Muscle layer of colon (tissue), 2 donors: ENCODE data around the gene ST6GAL1.

Experiments used
- H3K27ac ChIP-seq: one replicate; pipeline ENCODE4 v1.7.0; 2013; ENCODE audit warnings: low read depth, mild to moderate bottlenecking, low read length, moderate library complexity
- H3K27me3 ChIP-seq, 2 donors: one replicate each; pipeline ENCODE4 v1.7.0; 2013; ENCODE audit warnings: low read length in 2 of 2, mild to moderate bottlenecking in 2 of 2; ENCODE audit not compliant: insufficient read depth in 2 of 2, control insufficient read depth in 1 of 2
- H3K36me3 ChIP-seq: one replicate; pipeline ENCODE4 v1.7.0; 2013; ENCODE audit warnings: mild to moderate bottlenecking, low read length; ENCODE audit not compliant: insufficient read depth
- H3K4me1 ChIP-seq: one replicate; pipeline ENCODE4 v1.7.0; 2013; ENCODE audit warnings: mild to moderate bottlenecking, low read length; ENCODE audit not compliant: insufficient read depth
- H3K4me3 ChIP-seq, 2 donors: one replicate each; pipeline ENCODE4 v1.7.0; 2013; ENCODE audit warnings: low read length in 2 of 2, low read depth in 1 of 2, mild to moderate bottlenecking in 1 of 2, moderate library complexity in 1 of 2
- H3K9ac ChIP-seq: one replicate; pipeline ENCODE4 v1.7.0; 2013; ENCODE audit warnings: low read length
- H3K9me3 ChIP-seq: one replicate; pipeline ENCODE4 v1.7.0; 2013; ENCODE audit warnings: mild to moderate bottlenecking, low read length
- donor health status: abdominal sarcoma.
- donor health status: Adenocarcinoma of cecum.

The ST6GAL1 gene

GRCh38 chr3:186920301-186920700 is 10.0 kb upstream of the ST6GAL1 start:
- Histone ChIP-seq H3K27ac (no peak overlapping the region), H3K4me3 (no peak overlapping the region), H3K9ac (no peak overlapping the region), H3K36me3 (no peaks in the 10 kb centered on the region), H3K9me3 (no peaks in the 10 kb centered on the region), H3K4me1 (no peaks in the 10 kb centered on the region), H3K27me3 (no peaks in the 10 kb centered on the region)

GRCh38 chr3:186920796-186921195 is 9.5 kb upstream of the ST6GAL1 start:
- H3K9me3 ChIP-seq: no peaks in the 10 kb centered on the region
- H3K27me3 ChIP-seq: no peaks in the 10 kb centered on the region
- no peak overlapping the region for H3K27ac ChIP-seq
- no peaks in the 10 kb centered on the region for H3K36me3 ChIP-seq
- H3K9ac ChIP-seq: no peak overlapping the region
- no peak overlapping the region for H3K4me3 ChIP-seq
- no peaks in the 10 kb centered on the region for H3K4me1 ChIP-seq

GRCh38 chr3:186921578-186921977 is 8.7 kb upstream of the ST6GAL1 start:
- H3K36me3 ChIP-seq: no peaks in the 10 kb centered on the region
- H3K9ac ChIP-seq: no peak overlapping the region
- no peaks in the 10 kb centered on the region for H3K4me1 ChIP-seq
- no peak overlapping the region for H3K4me3 ChIP-seq
- H3K27me3 ChIP-seq: no peaks in the 10 kb centered on the region
- no peak overlapping the region for H3K27ac ChIP-seq
- H3K9me3 ChIP-seq: no peaks in the 10 kb centered on the region

GRCh38 chr3:186922224-186922623 is 8.1 kb upstream of the ST6GAL1 start:
- Histone ChIP-seq H3K4me3 (no peak overlapping the region), H3K9me3 (no peaks in the 10 kb centered on the region), H3K27ac (no peak overlapping the region)

GRCh38 chr3:186922790-186923189 is 7.5 kb upstream of the ST6GAL1 start:
- H3K27me3 ChIP-seq: no peaks in the 10 kb centered on the region
- no peaks in the 10 kb centered on the region for H3K4me1 ChIP-seq
- no peak overlapping the region for H3K4me3 ChIP-seq
- H3K27ac ChIP-seq: no peak overlapping the region
- no peaks in the 10 kb centered on the region for H3K36me3 ChIP-seq
- H3K9me3 ChIP-seq: no peaks in the 10 kb centered on the region
- H3K9ac ChIP-seq: no peak overlapping the region

More at GRCh38 chr3:186922224-186922623, 8.1 kb upstream of the ST6GAL1 start:
- Histone ChIP-seq H3K9ac (no peak overlapping the region), H3K36me3 (no peaks in the 10 kb centered on the region), H3K4me1 (no peaks in the 10 kb centered on the region), H3K27me3 (no peaks in the 10 kb centered on the region)

GRCh38 chr3:186923241-186923640 is 7.1 kb upstream of the ST6GAL1 start:
- no peaks in the 10 kb centered on the region for H3K27me3 ChIP-seq
- no peak overlapping the region for H3K4me3 ChIP-seq
- H3K9me3 ChIP-seq: no peaks in the 10 kb centered on the region
- H3K27ac ChIP-seq: no peak overlapping the region
- no peaks in the 10 kb centered on the region for H3K4me1 ChIP-seq
- H3K36me3 ChIP-seq: no peaks in the 10 kb centered on the region
- H3K9ac ChIP-seq: no peak overlapping the region

- no peaks in the 10 kb centered on the region for H3K9me3 ChIP-seq
- H3K27me3 ChIP-seq: peaks cover 0 to 15% of the 10 kb centered on the region in 2 donors
- no peak overlapping the region for H3K4me3 ChIP-seq
- no peak overlapping the region for H3K9ac ChIP-seq
- H3K27ac ChIP-seq: no peak overlapping the region
- no peaks in the 10 kb centered on the region for H3K36me3 ChIP-seq
- no peaks in the 10 kb centered on the region for H3K4me1 ChIP-seq
Observed at GRCh38 chr3:186925826-186926225, 4.5 kb upstream of the ST6GAL1 start.

- H3K9me3 ChIP-seq: no peaks in the 10 kb centered on the region
- H3K27me3 ChIP-seq: peaks cover 0 to 16% of the 10 kb centered on the region in 2 donors
- no peak overlapping the region for H3K4me3 ChIP-seq
- no peak overlapping the region for H3K9ac ChIP-seq
- H3K27ac ChIP-seq: no peak overlapping the region
- H3K36me3 ChIP-seq: no peaks in the 10 kb centered on the region
- no peaks in the 10 kb centered on the region for H3K4me1 ChIP-seq
Observed at GRCh38 chr3:186929186-186929585, 1.1 kb upstream of the ST6GAL1 start.

- Histone ChIP-seq H3K9ac (no peak overlapping the region), H3K4me1 (no peaks in the 10 kb centered on the region), H3K27me3 (peaks cover 0 to 16% of the 10 kb centered on the region in 2 donors), H3K4me3 (peak overlapping the region in 1 of 2 donors; percentile 72), H3K9me3 (no peaks in the 10 kb centered on the region), H3K36me3 (no peaks in the 10 kb centered on the region), H3K27ac (no peak overlapping the region)
Observed at GRCh38 chr3:186929685-186930084, 641 bp upstream of the ST6GAL1 start.

- Histone ChIP-seq H3K9me3 (no peaks in the 10 kb centered on the region), H3K36me3 (no peaks in the 10 kb centered on the region), H3K4me1 (no peaks in the 10 kb centered on the region), H3K27ac (peak overlapping the region; percentile 32), H3K9ac (no peak overlapping the region), H3K4me3 (peak overlapping the region; percentile 46 to 72), H3K27me3 (peaks cover 0 to 16% of the 10 kb centered on the region in 2 donors)
Observed at GRCh38 chr3:186930641-186931531, 560 bp downstream of the ST6GAL1 start.

GRCh38 chr3:186931532-186932280 is 1.4 kb downstream of the ST6GAL1 start:
- peak overlapping the region; percentile 46 to 72 for H3K4me3 ChIP-seq
- H3K9me3 ChIP-seq: no peaks in the 10 kb centered on the region
- H3K36me3 ChIP-seq: no peaks in the 10 kb centered on the region
- no peaks in the 10 kb centered on the region for H3K4me1 ChIP-seq
- peaks cover 0 to 16% of the 10 kb centered on the region in 2 donors for H3K27me3 ChIP-seq
- no peak overlapping the region for H3K27ac ChIP-seq
- no peak overlapping the region for H3K9ac ChIP-seq
